Tibial nerve (tissue), 3 donors: Measurements from ENCODE around the gene AMPD1.

Experiments
- POLR2A ChIP-seq, 2 donors: fragments of 450-650 bp; IDR thresholded peaks; one replicate each; pipeline ENCODE4 v1.6.1; 2017; ENCODE audit warnings: antibody characterized with exemption in 2 of 2, mild to moderate bottlenecking in 2 of 2, moderate library complexity in 2 of 2
- TF ChIP-seq, protein P1 (sequence below), 5 experiments: fragments of 200-600 bp in 3 of 5; fragments of 450-650 bp in 2 of 5; sonication (generic) in 3 of 5; IDR thresholded peaks; one replicate each; pipeline ENCODE4 v1.5.1; 2016 to 2019; ENCODE audit warnings: antibody characterized with exemption in 5 of 5, mild to moderate bottlenecking in 3 of 5, moderate library complexity in 2 of 5

DNA sequence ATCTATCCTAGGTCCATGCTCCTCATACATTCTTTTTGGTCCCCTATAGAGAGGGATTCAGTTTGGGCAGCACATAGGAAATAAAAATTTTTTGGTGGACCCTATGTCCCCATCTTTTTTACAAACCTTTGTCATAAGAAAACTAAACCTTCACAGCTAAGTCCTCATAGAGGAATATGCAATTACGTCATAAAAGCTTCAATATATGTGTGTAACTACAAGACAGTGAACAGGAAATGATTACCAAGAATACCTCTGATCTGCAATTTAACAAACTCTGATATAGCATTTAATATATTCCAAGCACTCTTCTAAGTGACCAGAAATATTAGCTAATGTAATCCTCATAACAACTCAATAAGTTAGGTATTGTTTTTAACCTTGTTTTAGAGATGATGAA is 19.2 kb downstream of the AMPD1 start:
- no peak for TF ChIP-seq POLR2A (IDR thresholded peaks at IDR 0.05)
- TF ChIP-seq, protein P1, sequence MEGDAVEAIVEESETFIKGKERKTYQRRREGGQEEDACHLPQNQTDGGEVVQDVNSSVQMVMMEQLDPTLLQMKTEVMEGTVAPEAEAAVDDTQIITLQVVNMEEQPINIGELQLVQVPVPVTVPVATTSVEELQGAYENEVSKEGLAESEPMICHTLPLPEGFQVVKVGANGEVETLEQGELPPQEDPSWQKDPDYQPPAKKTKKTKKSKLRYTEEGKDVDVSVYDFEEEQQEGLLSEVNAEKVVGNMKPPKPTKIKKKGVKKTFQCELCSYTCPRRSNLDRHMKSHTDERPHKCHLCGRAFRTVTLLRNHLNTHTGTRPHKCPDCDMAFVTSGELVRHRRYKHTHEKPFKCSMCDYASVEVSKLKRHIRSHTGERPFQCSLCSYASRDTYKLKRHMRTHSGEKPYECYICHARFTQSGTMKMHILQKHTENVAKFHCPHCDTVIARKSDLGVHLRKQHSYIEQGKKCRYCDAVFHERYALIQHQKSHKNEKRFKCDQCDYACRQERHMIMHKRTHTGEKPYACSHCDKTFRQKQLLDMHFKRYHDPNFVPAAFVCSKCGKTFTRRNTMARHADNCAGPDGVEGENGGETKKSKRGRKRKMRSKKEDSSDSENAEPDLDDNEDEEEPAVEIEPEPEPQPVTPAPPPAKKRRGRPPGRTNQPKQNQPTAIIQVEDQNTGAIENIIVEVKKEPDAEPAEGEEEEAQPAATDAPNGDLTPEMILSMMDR (IDR thresholded peaks at IDR 0.05), result no peak
